GM23338 (cell line): ENCODE measurements around the gene GTF2H4.

Experiments
- EZH2 ChIP-seq: fragments of 200-600 bp; sonication (generic); IDR thresholded peaks from one replicate; pipeline ENCODE4 v1.8.0; 2017; ENCODE audit warnings: antibody characterized with exemption, mild to moderate bottlenecking, low read depth; ENCODE audit not compliant: unreplicated experiment
- EZH2phosphoT487 ChIP-seq: fragments of 200-600 bp; sonication (generic); IDR thresholded peaks from one replicate; pipeline ENCODE4 v1.8.1; 2018; ENCODE audit warnings: antibody characterized with exemption; ENCODE audit not compliant: unreplicated experiment
- JUNB ChIP-seq: IDR thresholded peaks from one replicate; pipeline ENCODE4 v1.6.1; 2016; ENCODE audit warnings: antibody characterized with exemption; ENCODE audit not compliant: unreplicated experiment
- NANOG ChIP-seq: IDR thresholded peaks from 2 replicates; pipeline ENCODE4 v1.6.1; 2016; ENCODE audit warnings: antibody characterized with exemption, borderline replicate concordance
- POLR2AphosphoS5 ChIP-seq: IDR thresholded peaks from 2 replicates; pipeline ENCODE4 v1.6.1; 2016; ENCODE audit warnings: antibody characterized with exemption, low read depth
- ZNF114 ChIP-seq: fragments of 250-450 bp; sonication (Bioruptor Pico); IDR thresholded peaks from 2 replicates; pipeline ENCODE4 v1.5.0; 2020; ENCODE audit warnings: mild to moderate bottlenecking, moderate library complexity
- TF ChIP-seq, protein P1 (sequence below), 2 experiments: fragments of 200-600 bp in 1 of 2; sonication (generic) in 1 of 2; conservative IDR thresholded peaks; 2 replicates each; pipeline versions ENCODE4 v1.5.1 to v1.6.1; 2016 to 2017; ENCODE audit warnings: antibody characterized with exemption in 2 of 2, low read depth in 2 of 2, mild to moderate bottlenecking in 2 of 2, moderate library complexity in 1 of 2
- TF ChIP-seq, protein P2 (sequence below): IDR thresholded peaks from one replicate; pipeline ENCODE4 v1.6.1; 2018; ENCODE audit warnings: antibody characterized with exemption; ENCODE audit not compliant: unreplicated experiment
- TF ChIP-seq, protein P3 (sequence below): IDR thresholded peaks from 2 replicates; pipeline ENCODE4 v1.6.1; 2016; ENCODE audit warnings: antibody characterized with exemption

DNA sequence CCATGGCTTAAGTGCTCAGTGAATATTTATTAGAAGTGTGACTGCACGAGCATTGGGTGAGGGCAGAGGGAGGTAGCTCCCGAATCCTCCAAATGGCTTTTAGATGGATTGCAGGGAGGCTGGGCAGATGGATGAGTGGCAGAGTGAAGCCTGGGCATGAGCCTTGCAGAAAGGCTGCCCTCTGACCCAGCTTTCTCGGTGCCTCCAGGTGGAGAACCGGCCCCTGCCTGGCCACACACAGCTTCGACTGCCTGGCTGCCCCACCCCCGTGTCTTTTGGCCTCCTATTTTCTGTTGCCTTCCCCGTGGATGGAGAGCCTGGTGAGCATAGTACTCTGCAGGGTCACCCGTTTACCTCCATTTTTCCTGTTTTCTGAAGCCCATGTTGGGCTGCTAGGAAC lies 9.5 kb downstream of the GTF2H4 start:
- TF ChIP-seq, protein P1, sequence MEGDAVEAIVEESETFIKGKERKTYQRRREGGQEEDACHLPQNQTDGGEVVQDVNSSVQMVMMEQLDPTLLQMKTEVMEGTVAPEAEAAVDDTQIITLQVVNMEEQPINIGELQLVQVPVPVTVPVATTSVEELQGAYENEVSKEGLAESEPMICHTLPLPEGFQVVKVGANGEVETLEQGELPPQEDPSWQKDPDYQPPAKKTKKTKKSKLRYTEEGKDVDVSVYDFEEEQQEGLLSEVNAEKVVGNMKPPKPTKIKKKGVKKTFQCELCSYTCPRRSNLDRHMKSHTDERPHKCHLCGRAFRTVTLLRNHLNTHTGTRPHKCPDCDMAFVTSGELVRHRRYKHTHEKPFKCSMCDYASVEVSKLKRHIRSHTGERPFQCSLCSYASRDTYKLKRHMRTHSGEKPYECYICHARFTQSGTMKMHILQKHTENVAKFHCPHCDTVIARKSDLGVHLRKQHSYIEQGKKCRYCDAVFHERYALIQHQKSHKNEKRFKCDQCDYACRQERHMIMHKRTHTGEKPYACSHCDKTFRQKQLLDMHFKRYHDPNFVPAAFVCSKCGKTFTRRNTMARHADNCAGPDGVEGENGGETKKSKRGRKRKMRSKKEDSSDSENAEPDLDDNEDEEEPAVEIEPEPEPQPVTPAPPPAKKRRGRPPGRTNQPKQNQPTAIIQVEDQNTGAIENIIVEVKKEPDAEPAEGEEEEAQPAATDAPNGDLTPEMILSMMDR (conservative IDR thresholded peaks at IDR 0.05; ENCODE audit: low read depth in 2 of 2): no peak
- TF ChIP-seq JUNB: no peak
- no peak for TF ChIP-seq EZH2
- no peak for TF ChIP-seq POLR2AphosphoS5
- TF ChIP-seq, protein P2, sequence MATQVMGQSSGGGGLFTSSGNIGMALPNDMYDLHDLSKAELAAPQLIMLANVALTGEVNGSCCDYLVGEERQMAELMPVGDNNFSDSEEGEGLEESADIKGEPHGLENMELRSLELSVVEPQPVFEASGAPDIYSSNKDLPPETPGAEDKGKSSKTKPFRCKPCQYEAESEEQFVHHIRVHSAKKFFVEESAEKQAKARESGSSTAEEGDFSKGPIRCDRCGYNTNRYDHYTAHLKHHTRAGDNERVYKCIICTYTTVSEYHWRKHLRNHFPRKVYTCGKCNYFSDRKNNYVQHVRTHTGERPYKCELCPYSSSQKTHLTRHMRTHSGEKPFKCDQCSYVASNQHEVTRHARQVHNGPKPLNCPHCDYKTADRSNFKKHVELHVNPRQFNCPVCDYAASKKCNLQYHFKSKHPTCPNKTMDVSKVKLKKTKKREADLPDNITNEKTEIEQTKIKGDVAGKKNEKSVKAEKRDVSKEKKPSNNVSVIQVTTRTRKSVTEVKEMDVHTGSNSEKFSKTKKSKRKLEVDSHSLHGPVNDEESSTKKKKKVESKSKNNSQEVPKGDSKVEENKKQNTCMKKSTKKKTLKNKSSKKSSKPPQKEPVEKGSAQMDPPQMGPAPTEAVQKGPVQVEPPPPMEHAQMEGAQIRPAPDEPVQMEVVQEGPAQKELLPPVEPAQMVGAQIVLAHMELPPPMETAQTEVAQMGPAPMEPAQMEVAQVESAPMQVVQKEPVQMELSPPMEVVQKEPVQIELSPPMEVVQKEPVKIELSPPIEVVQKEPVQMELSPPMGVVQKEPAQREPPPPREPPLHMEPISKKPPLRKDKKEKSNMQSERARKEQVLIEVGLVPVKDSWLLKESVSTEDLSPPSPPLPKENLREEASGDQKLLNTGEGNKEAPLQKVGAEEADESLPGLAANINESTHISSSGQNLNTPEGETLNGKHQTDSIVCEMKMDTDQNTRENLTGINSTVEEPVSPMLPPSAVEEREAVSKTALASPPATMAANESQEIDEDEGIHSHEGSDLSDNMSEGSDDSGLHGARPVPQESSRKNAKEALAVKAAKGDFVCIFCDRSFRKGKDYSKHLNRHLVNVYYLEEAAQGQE: no peak
- no peak for TF ChIP-seq EZH2phosphoT487
- TF ChIP-seq, protein P3, sequence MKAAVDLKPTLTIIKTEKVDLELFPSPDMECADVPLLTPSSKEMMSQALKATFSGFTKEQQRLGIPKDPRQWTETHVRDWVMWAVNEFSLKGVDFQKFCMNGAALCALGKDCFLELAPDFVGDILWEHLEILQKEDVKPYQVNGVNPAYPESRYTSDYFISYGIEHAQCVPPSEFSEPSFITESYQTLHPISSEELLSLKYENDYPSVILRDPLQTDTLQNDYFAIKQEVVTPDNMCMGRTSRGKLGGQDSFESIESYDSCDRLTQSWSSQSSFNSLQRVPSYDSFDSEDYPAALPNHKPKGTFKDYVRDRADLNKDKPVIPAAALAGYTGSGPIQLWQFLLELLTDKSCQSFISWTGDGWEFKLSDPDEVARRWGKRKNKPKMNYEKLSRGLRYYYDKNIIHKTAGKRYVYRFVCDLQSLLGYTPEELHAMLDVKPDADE: no peak
- no peak for TF ChIP-seq ZNF114
- no peak for TF ChIP-seq NANOG
